ENCODE data around the gene GPR22.

Gene GPR22

DNA sequence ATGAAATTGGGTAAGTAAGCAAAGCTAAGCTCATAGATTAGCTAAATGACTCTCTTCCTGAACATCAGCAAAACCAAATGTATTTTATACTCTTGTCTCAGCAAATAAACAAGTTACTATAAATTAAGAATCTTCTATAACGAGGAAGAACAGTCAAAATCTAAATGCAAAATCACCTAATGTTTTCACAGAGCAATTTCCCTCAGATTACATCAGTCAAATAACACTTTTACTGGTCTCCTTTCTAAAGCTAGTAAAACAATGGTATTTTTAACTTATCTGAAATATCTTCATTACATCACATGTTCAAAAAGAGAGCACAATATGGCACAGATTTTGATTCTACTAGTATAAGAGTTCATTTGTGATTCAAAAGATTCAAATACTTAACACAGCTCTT is 16.5 kb upstream of the GPR22 start:
- Histone ChIP-seq H3K4me1 (ENCODE audit: low read depth, poor library complexity, severe bottlenecking) (peaks cover 6% of the 10 kb centered on the region), H3K27me3 (ENCODE audit: insufficient read depth, low read depth) (no peaks in the 10 kb centered on the region), H3K4me2 (no peak overlapping the region), H4K20me1 (ENCODE audit: insufficient read depth) (no peaks in the 10 kb centered on the region), H3K4me3 (IDR thresholded peaks at IDR 0.05; ENCODE audit: insufficient read depth, low read depth, low read length) (no peak overlapping the region), H3K36me3 (ENCODE audit: insufficient read depth) (no peaks in the 10 kb centered on the region), H3K27ac (no peak overlapping the region), H3K9ac (no peak overlapping the region), H3K79me2 (ENCODE audit: insufficient read depth, low read depth) (no peaks in the 10 kb centered on the region), H2AFZ (ENCODE audit: low read depth) (no peak overlapping the region)
- TF ChIP-seq, protein P1, sequence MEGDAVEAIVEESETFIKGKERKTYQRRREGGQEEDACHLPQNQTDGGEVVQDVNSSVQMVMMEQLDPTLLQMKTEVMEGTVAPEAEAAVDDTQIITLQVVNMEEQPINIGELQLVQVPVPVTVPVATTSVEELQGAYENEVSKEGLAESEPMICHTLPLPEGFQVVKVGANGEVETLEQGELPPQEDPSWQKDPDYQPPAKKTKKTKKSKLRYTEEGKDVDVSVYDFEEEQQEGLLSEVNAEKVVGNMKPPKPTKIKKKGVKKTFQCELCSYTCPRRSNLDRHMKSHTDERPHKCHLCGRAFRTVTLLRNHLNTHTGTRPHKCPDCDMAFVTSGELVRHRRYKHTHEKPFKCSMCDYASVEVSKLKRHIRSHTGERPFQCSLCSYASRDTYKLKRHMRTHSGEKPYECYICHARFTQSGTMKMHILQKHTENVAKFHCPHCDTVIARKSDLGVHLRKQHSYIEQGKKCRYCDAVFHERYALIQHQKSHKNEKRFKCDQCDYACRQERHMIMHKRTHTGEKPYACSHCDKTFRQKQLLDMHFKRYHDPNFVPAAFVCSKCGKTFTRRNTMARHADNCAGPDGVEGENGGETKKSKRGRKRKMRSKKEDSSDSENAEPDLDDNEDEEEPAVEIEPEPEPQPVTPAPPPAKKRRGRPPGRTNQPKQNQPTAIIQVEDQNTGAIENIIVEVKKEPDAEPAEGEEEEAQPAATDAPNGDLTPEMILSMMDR (conservative IDR thresholded peaks at IDR 0.05; ENCODE audit: low read depth, low read length): no peak

DNA sequence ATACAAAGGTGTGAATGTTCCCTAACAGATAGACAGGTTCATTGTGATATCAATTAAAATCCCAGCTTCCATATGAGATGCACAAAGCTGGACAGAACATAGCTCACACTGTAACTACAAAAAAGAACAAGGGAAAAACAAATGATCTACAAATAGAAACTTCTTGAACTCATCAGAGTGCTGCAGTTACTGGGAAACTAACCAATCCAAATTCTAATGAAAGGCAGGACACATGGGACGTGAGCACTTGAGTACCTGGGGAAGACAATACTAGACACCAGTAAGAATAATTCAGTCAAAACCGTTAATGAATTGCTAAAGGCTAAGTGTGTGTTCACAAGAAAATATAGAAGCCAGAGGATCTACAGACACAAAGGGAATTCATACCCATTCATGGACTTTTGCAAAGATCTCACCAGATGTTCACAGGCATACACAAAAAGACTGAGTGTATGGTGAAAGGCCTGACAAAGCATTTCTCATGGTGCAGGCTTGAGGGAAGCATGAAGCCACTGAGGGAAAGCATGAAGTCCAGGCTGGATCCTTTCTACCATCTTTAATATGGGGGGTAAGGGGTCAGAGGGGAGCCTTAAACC is 7.8 kb upstream of the GPR22 start:
- Histone ChIP-seq H3K79me2 (ENCODE audit: insufficient read depth, low read depth) (no peaks in the 10 kb centered on the region), H3K4me3 (IDR thresholded peaks at IDR 0.05; ENCODE audit: insufficient read depth, low read depth, low read length) (no peak overlapping the region), H3K36me3 (ENCODE audit: insufficient read depth) (no peaks in the 10 kb centered on the region), H4K20me1 (ENCODE audit: insufficient read depth) (no peaks in the 10 kb centered on the region), H3K27me3 (ENCODE audit: insufficient read depth, low read depth) (no peaks in the 10 kb centered on the region), H2AFZ (ENCODE audit: low read depth) (no peak overlapping the region), H3K9ac (no peak overlapping the region), H3K4me2 (no peak overlapping the region), H3K27ac (no peak overlapping the region), H3K4me1 (ENCODE audit: low read depth, poor library complexity, severe bottlenecking) (peaks cover 7% of the 10 kb centered on the region)
- TF ChIP-seq, protein P1 (conservative IDR thresholded peaks at IDR 0.05; ENCODE audit: low read depth, low read length): no peak

DNA sequence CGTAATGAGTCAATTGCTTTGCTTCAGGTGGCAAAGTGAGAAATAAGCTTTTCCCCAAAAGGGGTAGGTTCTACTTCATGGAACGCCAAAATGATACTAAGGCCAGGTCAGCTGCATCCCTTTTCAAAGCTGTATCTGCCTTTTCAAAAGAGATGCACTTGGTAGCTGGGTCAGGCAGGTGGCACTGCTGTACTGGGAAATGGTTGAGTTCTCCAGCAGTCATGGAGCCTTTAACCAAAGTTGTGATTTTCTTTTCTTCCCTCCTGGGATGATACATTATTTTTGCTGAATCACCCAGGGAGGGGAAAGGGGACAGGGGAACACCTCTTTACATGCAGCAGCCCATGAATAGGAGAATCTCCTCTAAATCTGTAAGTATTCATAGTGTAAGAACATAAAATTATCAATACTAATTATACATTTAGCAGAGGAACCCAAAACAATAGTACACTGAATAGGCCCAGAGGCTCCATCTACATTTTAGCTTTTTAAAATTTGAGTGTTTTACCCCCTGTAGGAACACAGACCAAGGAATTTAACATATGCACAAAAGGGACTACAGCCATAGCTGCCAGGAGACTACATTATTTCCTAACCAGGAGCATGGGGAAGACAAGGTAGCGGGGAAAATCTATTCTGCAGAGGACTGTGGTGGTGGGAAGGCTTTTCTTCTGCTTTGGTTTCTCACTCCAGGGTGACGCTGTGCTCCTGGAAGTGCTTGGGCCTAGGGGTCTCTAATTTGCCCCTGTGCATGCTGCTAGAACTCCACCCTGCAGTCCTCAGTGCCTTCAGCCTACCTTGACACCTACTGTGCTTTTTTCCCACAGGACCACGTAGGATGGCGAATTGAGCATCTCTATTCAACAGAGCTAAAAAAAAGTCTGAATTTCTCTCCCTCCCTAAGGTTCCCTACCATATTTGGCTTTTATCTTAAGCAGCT is 6.4 kb upstream of the GPR22 start:
- no peaks in the 10 kb centered on the region for H4K20me1 ChIP-seq (ENCODE audit: insufficient read depth)
- no peak overlapping the region for H3K27ac ChIP-seq
- H3K4me2 ChIP-seq: no peak overlapping the region
- no peak overlapping the region for H2AFZ ChIP-seq (ENCODE audit: low read depth)
- no peaks in the 10 kb centered on the region for H3K79me2 ChIP-seq (ENCODE audit: insufficient read depth, low read depth)
- H3K4me3 ChIP-seq (IDR thresholded peaks at IDR 0.05; ENCODE audit: insufficient read depth, low read depth, low read length): no peak overlapping the region
- no peak overlapping the region for H3K9ac ChIP-seq
- no peaks in the 10 kb centered on the region for H3K27me3 ChIP-seq (ENCODE audit: insufficient read depth, low read depth)
- H3K36me3 ChIP-seq (ENCODE audit: insufficient read depth): no peaks in the 10 kb centered on the region
- TF ChIP-seq, protein P1 (conservative IDR thresholded peaks at IDR 0.05; ENCODE audit: low read depth, low read length): peak; percentile 74
- peaks cover 7% of the 10 kb centered on the region for H3K4me1 ChIP-seq (ENCODE audit: low read depth, poor library complexity, severe bottlenecking)

DNA sequence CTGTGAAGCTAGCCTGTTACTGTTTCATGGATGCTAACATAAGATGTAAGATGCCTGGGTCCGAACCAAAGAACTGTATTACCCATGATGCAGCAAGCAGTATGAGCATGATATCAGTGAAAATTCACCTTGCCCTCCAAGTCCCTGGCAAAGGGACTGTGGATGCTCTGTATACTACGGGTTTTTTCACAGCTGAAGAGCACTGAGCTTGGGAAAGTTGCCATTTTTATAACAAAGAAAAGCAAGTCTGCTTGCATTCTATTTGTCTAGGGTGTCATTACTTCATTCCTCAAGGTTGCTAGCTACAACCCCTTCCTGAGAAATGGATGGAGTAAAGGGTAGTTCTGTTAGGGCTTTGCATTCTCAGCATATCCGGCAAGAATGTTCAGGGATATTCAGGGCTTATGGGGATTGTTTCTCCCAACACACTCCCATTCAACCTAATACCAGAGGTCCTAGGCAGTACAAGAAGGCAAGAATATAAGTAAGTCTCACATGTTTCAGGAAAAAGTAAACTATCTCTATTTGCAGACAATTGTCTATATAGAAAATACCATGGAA is 5.1 kb upstream of the GPR22 start:
- TF ChIP-seq, protein P1 (conservative IDR thresholded peaks at IDR 0.05; ENCODE audit: low read depth, low read length): no peak
- no peak overlapping the region for H3K4me2 ChIP-seq
- H3K27ac ChIP-seq: no peak overlapping the region
- peaks cover 7% of the 10 kb centered on the region for H3K4me1 ChIP-seq (ENCODE audit: low read depth, poor library complexity, severe bottlenecking)
- no peaks in the 10 kb centered on the region for H4K20me1 ChIP-seq (ENCODE audit: insufficient read depth)
- H2AFZ ChIP-seq (ENCODE audit: low read depth): no peak overlapping the region
- no peaks in the 10 kb centered on the region for H3K79me2 ChIP-seq (ENCODE audit: insufficient read depth, low read depth)
- no peak overlapping the region for H3K4me3 ChIP-seq (IDR thresholded peaks at IDR 0.05; ENCODE audit: insufficient read depth, low read depth, low read length)
- no peaks in the 10 kb centered on the region for H3K36me3 ChIP-seq (ENCODE audit: insufficient read depth)
- no peaks in the 10 kb centered on the region for H3K27me3 ChIP-seq (ENCODE audit: insufficient read depth, low read depth)
- H3K9ac ChIP-seq: no peak overlapping the region
